ENCODE measurements around the gene EIF3I. TPM values are rescaled to one million over a fixed set of nuclear protein-coding genes. Genes with fewer than 3 reads are reported as not detected.

The EIF3I gene
- total and polyA plus RNA-seq, 8 donors, result 21.1 to 444 (median 152) TPM

GRCh38 chr1:32273391-32274208, 51.4 kb downstream of the EIF3I start:
- WGBS, 5 donors, result 15 to 29% (median 23%) methylated on average over 10 of the region's 10 CpGs
- TF ChIP-seq POLR2A (IDR thresholded peaks at IDR 0.05) (no peak), POLR2AphosphoS5 (IDR thresholded peaks at IDR 0.05) (no peak), EP300 (IDR thresholded peaks at IDR 0.05) (no peak), CTCF (IDR thresholded peaks at IDR 0.05) (no peak)
- intact Hi-C loops (cut with DNase I; ENCODE audit: low total_unique reads), result no loop called here
- no peak overlapping the region for H3K4me3 ChIP-seq
- DNase-seq, result peak; percentile 46 to 88
- H3K9me3 ChIP-seq, result no peaks in the 10 kb centered on the region
- H3K27ac ChIP-seq, result no peak overlapping the region
- H3K4me1 ChIP-seq, result peaks cover 0 to 13% (median 6%) of the 10 kb centered on the region in 4 donors
- H3K27me3 ChIP-seq, result peaks cover 0 to 34% (median 8%) of the 10 kb centered on the region in 3 donors
- H3K36me3 ChIP-seq, result no peaks in the 10 kb centered on the region

- peaks cover 0 to 34% (median 8%) of the 10 kb centered on the region in 3 donors for H3K27me3 ChIP-seq
- H3K9me3 ChIP-seq, result no peaks in the 10 kb centered on the region
- no peak overlapping the region for H3K4me3 ChIP-seq
- 81 to 88% (median 86%) methylated on average over 20 to 31 of the region's 31 CpGs for WGBS, 5 donors
- H3K4me1 ChIP-seq, result peaks cover 0 to 13% (median 6%) of the 10 kb centered on the region in 4 donors
- no peaks in the 10 kb centered on the region for H3K36me3 ChIP-seq
- intact Hi-C loops (cut with DNase I; ENCODE audit: low total_unique reads), result no loop called here
- no peak overlapping the region for H3K27ac ChIP-seq
- TF ChIP-seq EP300 (IDR thresholded peaks at IDR 0.05) (no peak), POLR2AphosphoS5 (IDR thresholded peaks at IDR 0.05) (no peak), CTCF (IDR thresholded peaks at IDR 0.05) (no peak), POLR2A (IDR thresholded peaks at IDR 0.05) (no peak)
- DNase-seq, result no peak
Measured at GRCh38 chr1:32274646-32275340, 52.6 kb downstream of the EIF3I start.

GRCh38 chr1:32275424-32275823, 53.2 kb downstream of the EIF3I start:
- 17 to 32% (median 18%) methylated on average over 24 to 41 of the region's 41 CpGs for WGBS, 5 donors
- Histone ChIP-seq H3K9me3 (no peaks in the 10 kb centered on the region), H3K27ac (no peak overlapping the region), H3K4me3 (peak overlapping the region in 2 of 4 donors; percentile 9 to 27), H3K36me3 (no peaks in the 10 kb centered on the region), H3K4me1 (peaks cover 0 to 13% (median 6%) of the 10 kb centered on the region in 4 donors), H3K27me3 (peaks cover 0 to 34% (median 8%) of the 10 kb centered on the region in 3 donors)
- intact Hi-C loops (cut with DNase I; ENCODE audit: low total_unique reads), result no loop called here
- peak; percentile 44 to 79 for DNase-seq
- TF ChIP-seq POLR2AphosphoS5 (IDR thresholded peaks at IDR 0.05) (no peak), EP300 (IDR thresholded peaks at IDR 0.05) (no peak), CTCF (IDR thresholded peaks at IDR 0.05) (no peak), POLR2A (IDR thresholded peaks at IDR 0.05) (no peak)

- Histone ChIP-seq H3K4me1 (peaks cover 0 to 13% (median 6%) of the 10 kb centered on the region in 4 donors), H3K27me3 (peaks cover 0 to 34% (median 8%) of the 10 kb centered on the region in 3 donors), H3K4me3 (no peak overlapping the region), H3K36me3 (no peaks in the 10 kb centered on the region), H3K9me3 (no peaks in the 10 kb centered on the region), H3K27ac (no peak overlapping the region)
- no peak for TF ChIP-seq CTCF (IDR thresholded peaks at IDR 0.05)
- no peak for TF ChIP-seq EP300 (IDR thresholded peaks at IDR 0.05)
- TF ChIP-seq POLR2A (IDR thresholded peaks at IDR 0.05), result no peak
- TF ChIP-seq POLR2AphosphoS5 (IDR thresholded peaks at IDR 0.05), result no peak
- intact Hi-C loops (cut with DNase I; ENCODE audit: low total_unique reads), result no loop called here
- DNase-seq, result peak in 1 of 2 donors; percentile 4
- WGBS, 5 donors, result 82 to 88% (median 87%) methylated on average over 27 to 30 of the region's 30 CpGs
Measured at GRCh38 chr1:32276032-32276782, 54.0 kb downstream of the EIF3I start.
